Choroid plexus epithelial cell (primary cell): ENCODE results near the gene PLLP.

Source experiments
- DNase-seq: peaks from one replicate; pipeline ENCODE4 v3.0.0-alpha.2; 2010; ENCODE audit warnings: low read depth
- H3K4me3 ChIP-seq: 2 replicates; pipeline ENCODE4 v1.5.1; 2011; ENCODE audit warnings: low read depth, mild to moderate bottlenecking, control low read depth, low read length, moderate library complexity
- CTCF ChIP-seq: conservative IDR thresholded peaks from 2 replicates; pipeline ENCODE4 v1.5.1; 2011; ENCODE audit warnings: low read depth, mild to moderate bottlenecking, control low read depth, inconsistent platforms, low read length, moderate library complexity

PLLP gene

GRCh38 chr16:57256601-57257395, 27.7 kb downstream of the PLLP start:
- H3K4me3 ChIP-seq = no peak overlapping the region
- no peak for DNase-seq
- no peak for TF ChIP-seq CTCF

GRCh38 chr16:57255686-57256415, 28.6 kb downstream of the PLLP start:
- DNase-seq = no peak
- no peak for TF ChIP-seq CTCF
- H3K4me3 ChIP-seq = no peak overlapping the region

GRCh38 chr16:57253466-57253865, 31.0 kb downstream of the PLLP start:
- H3K4me3 ChIP-seq = no peak overlapping the region
- TF ChIP-seq CTCF = no peak
- no peak for DNase-seq

GRCh38 chr16:57252148-57252721, 32.2 kb downstream of the PLLP start:
- TF ChIP-seq CTCF = no peak
- no peak for DNase-seq
- H3K4me3 ChIP-seq = no peak overlapping the region

GRCh38 chr16:57251352-57251751, 33.1 kb downstream of the PLLP start:
- no peak overlapping the region for H3K4me3 ChIP-seq
- no peak for TF ChIP-seq CTCF
- DNase-seq = no peak

GRCh38 chr16:57245472-57246113, 38.9 kb downstream of the PLLP start:
- TF ChIP-seq CTCF = no peak
- DNase-seq = peak; percentile 26
- peak overlapping the region; percentile 79 for H3K4me3 ChIP-seq
